GM04504 (cell line): ENCODE data around the gene NKTR.

Experiments used
- DNase-seq: peaks from one replicate; pipeline ENCODE4 v3.0.0-alpha.2; 2012; ENCODE audit warnings: low read depth

The NKTR gene

DNA sequence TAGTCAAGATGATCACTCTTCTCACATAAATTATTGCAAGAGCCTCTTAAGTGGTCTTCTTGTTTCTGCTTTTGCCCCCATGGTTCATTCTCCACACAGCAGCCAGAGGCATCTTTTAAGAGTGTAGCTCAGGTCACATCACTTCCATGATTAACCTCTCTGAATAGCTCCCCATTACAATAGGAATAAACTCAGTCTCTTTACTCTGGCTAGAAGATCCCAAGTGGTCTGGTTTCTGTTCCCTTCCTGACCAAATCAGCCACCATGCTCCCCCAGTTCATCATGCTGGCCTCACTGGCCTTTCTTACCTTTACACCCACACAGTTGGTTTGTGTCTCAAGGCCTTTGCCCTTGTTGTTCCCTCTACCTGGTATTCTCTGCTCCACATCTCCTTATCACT is 93.9 kb downstream of the NKTR start:
- DNase-seq: no peak

- DNase-seq: no peak
These were observed 96.1 kb downstream of the NKTR start for GRCh38 chr3:42696356-42697288.

GRCh38 chr3:42697289-42698051 is 97.0 kb downstream of the NKTR start:
- DNase-seq: no peak
